Ovary (tissue), 9 donors: ENCODE measurements around the gene CDKN2A. TPM values are rescaled to one million over a fixed set of nuclear protein-coding genes. Genes with fewer than 3 reads are reported as not detected.

Source experiments
- DNase-seq, 5 donors: peaks; one replicate each; pipeline ENCODE4 v3.0.0-alpha.2; 2019 to 2020
- H3K27ac ChIP-seq, 2 donors: fragments of 200-600 bp; one replicate each; pipeline versions ENCODE4 v1.5.1 to v1.8.0; 2019 to 2022
- H3K27me3 ChIP-seq: fragments of 200-600 bp; one replicate; pipeline ENCODE4 v1.8.0; 2022
- H3K36me3 ChIP-seq: fragments of 200-600 bp; sonication (generic); one replicate; pipeline ENCODE4 v1.5.1; 2019
- H3K4me1 ChIP-seq: one replicate; pipeline ENCODE4 v1.8.1; 2013; ENCODE audit warnings: mild to moderate bottlenecking, moderate library complexity; ENCODE audit not compliant: insufficient read depth
- H3K4me3 ChIP-seq: fragments of 200-600 bp; sonication (generic); one replicate; pipeline ENCODE4 v1.5.1; 2017
- H3K9me3 ChIP-seq, 2 donors: fragments of 200-600 bp in 1 of 2; sonication (generic) in 1 of 2; one replicate each; pipeline versions ENCODE4 v1.5.1 to v1.8.1; 2013 to 2019; ENCODE audit warnings: mild to moderate bottlenecking in 1 of 2, moderate library complexity in 1 of 2
- CTCF ChIP-seq, 3 donors: fragments of 450-650 bp in 2 of 3; fragments of 200-600 bp in 1 of 3; IDR thresholded peaks; one replicate each; pipeline versions ENCODE4 v1.5.1 to v1.8.0; 2016 to 2022; ENCODE audit warnings: antibody characterized with exemption in 3 of 3, mild to moderate bottlenecking in 1 of 3
- EP300 ChIP-seq: sonication (generic); formaldehyde crosslinking; IDR thresholded peaks from one replicate; pipeline ENCODE4 v1.6.1; 2017; ENCODE audit warnings: antibody characterized with exemption
- POLR2A ChIP-seq: fragments of 450-650 bp; IDR thresholded peaks from one replicate; pipeline ENCODE4 v1.6.1; 2017; ENCODE audit warnings: antibody characterized with exemption, mild to moderate bottlenecking, moderate library complexity
- WGBS, 3 donors: extraction: QIAGEN DNeasy Blood & Tissue Kit in 1 of 3; methylation state at CpG; one replicate each; pipeline versions ENCODE4 v1.1.5 to v1.1.7; 2013 to 2017; 5-methylcytosine and 5-hydroxymethylcytosine counted together
- intact Hi-C, 4 donors: fragments of 100-400 bp; cut with DNase I; formaldehyde crosslinking; loops; one replicate each; pipeline versions ENCODE4 v1.11.0 to v1.15.1; 2022 to 2023
- polyA plus RNA-seq, 2 donors: library from polyadenylated mRNA; stranded (reverse); fragments of 200-250 nt in 1 of 2; fragments of 350-450 nt in 1 of 2; fragmentation: Illumina TruSeq in 1 of 2; extraction: RNeasy Lipid Tissue Mini Kit (QIAGEN cat#74804) in 1 of 2; gene quantifications; one replicate each; pipeline ENCODE4 v1.2.3, GENCODE V29; 2013 to 2014
- total RNA-seq, 7 donors: library from RNA; depleted of rRNA in 2 of 7; stranded (reverse); fragments of >200 nt in 2 of 7; fragmentation: NEBNext Ultra II Directional in 3 of 7; extraction: Animal tissue kit (Norgen Biotek cat#: 25700) in 3 of 7; gene quantifications; one replicate each; pipeline versions ENCODE4 v1.1.0 to v1.2.4, GENCODE V29; 2016 to 2023
- donor health status: DM: no; HTN: no; CAD: no; lungs with moderate emphysema.
- donor health status: DM: no; HTN: no; CAD: no.
- donor health status: Bipolar disorder and iron deficiency.
- donor health status: DM: yes; HTN: yes; CAD: no.
- donor health status: DM: no; HTN: no; CAD: no.
- donor health status: DM: yes; HTN: yes; CAD: no.

Gene CDKN2A
- total and polyA plus RNA-seq, 9 donors, result 0.20 to 7.6 (median 1.0) TPM

GRCh38 chr9:22033012-22033630, 38.9 kb upstream of the CDKN2A start:
- DNase-seq, result no peak
- Histone ChIP-seq H3K27ac (no peak overlapping the region), H3K4me3 (no peak overlapping the region), H3K4me1 (no peaks in the 10 kb centered on the region), H3K36me3 (no peaks in the 10 kb centered on the region), H3K27me3 (no peaks in the 10 kb centered on the region), H3K9me3 (no peaks in the 10 kb centered on the region)
- intact Hi-C loops, result no loop called here
- TF ChIP-seq EP300 (no peak), CTCF (IDR thresholded peaks at IDR 0.05) (no peak), POLR2A (no peak)
- 76 to 83% (median 76%) methylated on average over 8 of the region's 8 CpGs for WGBS, 3 donors

DNA sequence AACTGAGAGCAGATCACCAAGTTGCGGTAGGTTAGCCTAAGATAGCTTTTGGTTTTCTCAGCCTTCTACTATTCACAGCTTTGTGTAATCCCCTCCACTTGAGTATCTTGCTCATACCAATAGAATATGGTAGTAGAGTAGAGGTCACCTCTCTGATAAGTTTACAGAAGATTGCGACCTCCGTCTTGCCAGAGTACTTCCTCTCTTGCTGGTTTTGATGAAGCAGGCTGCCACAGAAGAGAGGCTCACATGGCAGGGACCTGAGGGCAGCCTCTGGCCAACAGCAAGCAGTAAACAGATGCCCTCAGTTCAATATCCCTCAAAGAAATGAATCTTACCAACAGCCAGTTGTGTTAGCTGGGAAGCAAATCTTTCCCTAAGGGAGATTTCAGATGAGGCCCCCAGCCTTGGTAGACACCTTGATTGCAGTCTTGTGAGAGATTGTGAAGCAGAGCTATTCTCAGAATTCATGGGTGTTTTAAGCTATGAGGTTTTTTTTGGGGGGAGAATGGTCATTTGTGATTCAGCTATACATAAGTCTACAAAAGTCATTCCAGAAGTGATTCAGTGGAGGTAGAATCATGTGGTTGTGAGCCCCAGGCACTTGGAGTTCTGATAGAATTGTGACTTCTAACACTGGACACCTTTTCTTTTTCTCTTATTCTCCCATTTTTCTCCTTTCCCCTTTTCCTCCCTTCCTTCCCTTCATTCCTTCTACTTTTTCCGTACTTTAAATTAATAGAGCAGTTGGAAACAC, 37.6 kb upstream of the CDKN2A start:
- no peaks in the 10 kb centered on the region for H3K9me3 ChIP-seq
- no peaks in the 10 kb centered on the region for H3K36me3 ChIP-seq
- WGBS, 3 donors, result 83 to 87% (median 85%) methylated on average over 4 of the region's 4 CpGs
- H3K27me3 ChIP-seq, result no peaks in the 10 kb centered on the region
- no peak overlapping the region for H3K27ac ChIP-seq
- H3K4me3 ChIP-seq, result no peak overlapping the region
- TF ChIP-seq POLR2A, result no peak
- no peak for TF ChIP-seq CTCF (IDR thresholded peaks at IDR 0.05)
- no peak for TF ChIP-seq EP300
- H3K4me1 ChIP-seq, result no peaks in the 10 kb centered on the region
- no peak for DNase-seq
- intact Hi-C loops, result no loop called here

DNA sequence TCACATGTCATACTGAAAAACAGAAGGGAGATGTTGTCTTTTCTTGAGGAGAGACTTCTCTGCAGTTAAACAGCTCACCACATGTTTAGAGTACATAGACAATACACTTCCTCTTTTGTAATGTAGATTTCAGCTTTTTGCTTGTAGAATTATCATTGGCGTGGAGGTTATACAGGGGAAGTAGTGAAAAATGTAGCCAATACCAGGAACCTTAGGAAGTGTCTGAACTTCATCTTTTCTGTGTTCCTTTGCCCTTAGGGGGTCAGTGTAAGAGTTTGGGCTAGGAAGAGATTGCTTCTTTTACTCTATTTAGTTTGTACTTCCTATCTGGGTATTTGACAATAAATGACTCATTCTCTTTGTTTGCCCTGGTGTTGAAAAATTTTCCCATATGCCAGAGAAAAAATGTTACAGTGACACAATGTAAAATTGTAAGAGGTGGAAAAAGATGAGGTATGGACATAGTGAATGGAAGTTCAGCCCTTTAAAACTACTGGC, 36.0 kb upstream of the CDKN2A start:
- H3K4me3 ChIP-seq, result no peak overlapping the region
- 44 to 47% (median 46%) methylated on average over 1 of the region's 1 CpG for WGBS, 3 donors
- no peaks in the 10 kb centered on the region for H3K36me3 ChIP-seq
- H3K27me3 ChIP-seq, result no peaks in the 10 kb centered on the region
- DNase-seq, result no peak
- no peaks in the 10 kb centered on the region for H3K4me1 ChIP-seq
- H3K27ac ChIP-seq, result no peak overlapping the region
- H3K9me3 ChIP-seq, result no peaks in the 10 kb centered on the region
- TF ChIP-seq POLR2A (no peak), CTCF (IDR thresholded peaks at IDR 0.05) (no peak), EP300 (no peak)
- intact Hi-C loops, result no loop called here

- H3K4me3 ChIP-seq, result no peak overlapping the region
- no peaks in the 10 kb centered on the region for H3K36me3 ChIP-seq
- no peak for TF ChIP-seq POLR2A
- TF ChIP-seq EP300, result no peak
- TF ChIP-seq CTCF (IDR thresholded peaks at IDR 0.05), result no peak
- no peak for DNase-seq
- H3K9me3 ChIP-seq, result no peaks in the 10 kb centered on the region
- 54 to 61% (median 60%) methylated on average over 4 of the region's 4 CpGs for WGBS, 3 donors
- H3K4me1 ChIP-seq, result no peaks in the 10 kb centered on the region
- intact Hi-C loops, result no loop called here
- no peak overlapping the region for H3K27ac ChIP-seq
- no peaks in the 10 kb centered on the region for H3K27me3 ChIP-seq
Measured at GRCh38 chr9:22029231-22029630, 35.0 kb upstream of the CDKN2A start.
